K562 (cell line): ENCODE measurements around the gene DLGAP1. TPM values are rescaled to one million over a fixed set of nuclear protein-coding genes. Genes with fewer than 3 reads are reported as not detected.

Experiments
- DNMT1 ChIP-seq: fragments of 450-650 bp; IDR thresholded peaks from 2 replicates; pipeline ENCODE4 v1.6.1; 2016; ENCODE audit warnings: antibody characterized with exemption, mild to moderate bottlenecking
- DPF2 ChIP-seq: fragments of 450-650 bp; IDR thresholded peaks from 2 replicates; pipeline ENCODE4 v1.6.1; 2016
- EHMT2 ChIP-seq: fragments of 450-650 bp; IDR thresholded peaks from 2 replicates; pipeline ENCODE4 v1.6.1; 2018; ENCODE audit warnings: antibody characterized with exemption
- ELF4 ChIP-seq: fragments of 450-650 bp; formaldehyde crosslinking; IDR thresholded peaks from 2 replicates; pipeline ENCODE4 v1.4.0; 2022; ENCODE audit warnings: missing genetic modification characterization
- GATAD2A ChIP-seq: fragments of 450-650 bp; IDR thresholded peaks from 2 replicates; pipeline ENCODE4 v1.6.1; 2017
- HBP1 ChIP-seq: fragments of 450-650 bp; formaldehyde crosslinking; IDR thresholded peaks from 2 replicates; pipeline ENCODE4 v1.4.0; 2022; ENCODE audit warnings: missing genetic modification characterization
- HDGF ChIP-seq: fragments of 450-650 bp; IDR thresholded peaks from 2 replicates; pipeline ENCODE4 v1.6.1; 2016
- KDM1A ChIP-seq, 2 experiments: fragments of 450-650 bp; IDR thresholded peaks; 2 replicates each; pipeline ENCODE4 v1.6.1; 2016; ENCODE audit warnings: mild to moderate bottlenecking in 2 of 2
- LARP7 ChIP-seq: fragments of 450-650 bp; IDR thresholded peaks from 2 replicates; pipeline ENCODE4 v1.6.1; 2016
- MLLT1 ChIP-seq, 2 experiments: fragments of 450-650 bp; IDR thresholded peaks; 2 replicates each; pipeline ENCODE4 v1.6.1; 2016
- MTA2 ChIP-seq: fragments of 450-650 bp; IDR thresholded peaks from 2 replicates; pipeline ENCODE4 v1.6.1; 2016; ENCODE audit warnings: low read depth
- NCOA4 ChIP-seq: fragments of 450-650 bp; IDR thresholded peaks from 2 replicates; pipeline ENCODE4 v1.6.1; 2018; ENCODE audit warnings: mild to moderate bottlenecking; ENCODE audit not compliant: partially characterized antibody
- NFRKB ChIP-seq: fragments of 450-650 bp; IDR thresholded peaks from 2 replicates; pipeline ENCODE4 v1.6.1; 2016; ENCODE audit warnings: low read depth
- NKRF ChIP-seq: fragments of 450-650 bp; IDR thresholded peaks from 2 replicates; pipeline ENCODE4 v1.6.1; 2016; ENCODE audit warnings: borderline replicate concordance
- OTX1 ChIP-seq: fragments of 450-650 bp; formaldehyde crosslinking; IDR thresholded peaks from 2 replicates; pipeline ENCODE4 v1.4.0; 2022; ENCODE audit warnings: mild to moderate bottlenecking
- PHB2 ChIP-seq: fragments of 450-650 bp; IDR thresholded peaks from 2 replicates; pipeline ENCODE4 v1.6.1; 2017; ENCODE audit warnings: low read depth
- SMARCA5 ChIP-seq: fragments of 450-650 bp; IDR thresholded peaks from 2 replicates; pipeline ENCODE4 v1.6.1; 2016
- THRAP3 ChIP-seq: fragments of 450-650 bp; IDR thresholded peaks from 2 replicates; pipeline ENCODE4 v1.6.1; 2016; ENCODE audit warnings: mild to moderate bottlenecking, inconsistent platforms, borderline replicate concordance
- TRIM24 ChIP-seq, 2 experiments: fragments of 450-650 bp; IDR thresholded peaks; 2 replicates each; pipeline ENCODE4 v1.6.1; 2016
- YBX1 ChIP-seq: fragments of 450-650 bp; IDR thresholded peaks from 2 replicates; pipeline ENCODE4 v1.7.1; 2016; ENCODE audit warnings: mild to moderate bottlenecking
- ZBTB2 ChIP-seq: fragments of 450-650 bp; IDR thresholded peaks from 2 replicates; pipeline ENCODE4 v1.6.1; 2016; ENCODE audit warnings: antibody characterized with exemption
- ZEB2 ChIP-seq: fragments of 450-650 bp; IDR thresholded peaks from 2 replicates; pipeline ENCODE4 v1.6.1; 2016
- polyA plus RNA-seq, 8 experiments: library from polyadenylated mRNA; depleted of rRNA in 4 of 8; stranded (reverse) in 5 of 8; unstranded in 3 of 8; fragments of >200 nt; fragmentation: Nextera tagmentation in 2 of 8; fragmentation: Illumina TruSeq in 1 of 8; extraction: Ambion mirVana in 2 of 8; extraction: Trizol in 1 of 8; gene quantifications; 2 replicates each; pipeline versions ENCODE4 v1.2.1 to v1.2.3, GENCODE V29; 2011 to 2014; ENCODE audit warnings: inconsistent platforms in 1 of 8, missing spikeins in 1 of 8
- total RNA-seq, 7 experiments: library from RNA; depleted of rRNA in 6 of 7; stranded (reverse); fragments of >200 nt in 6 of 7; fragmentation: Illumina TruSeq in 2 of 7; extraction: Trizol in 2 of 7; gene quantifications; 2 replicates each; pipeline versions ENCODE4 v1.2.1 to v1.2.3, GENCODE V29; 2011 to 2021; ENCODE audit warnings: low replicate concordance in 1 of 7
- TF ChIP-seq, protein P1 (sequence below): fragments of 450-650 bp; IDR thresholded peaks from 2 replicates; pipeline ENCODE4 v1.7.0; 2016; ENCODE audit warnings: borderline replicate concordance

The DLGAP1 gene
- total and polyA plus RNA-seq, 9 of the 15 experiments (the other 6 are each of a cell fraction or from before 2014, with no cell fraction given): 0.04 to 0.22 (median 0.08) TPM

GRCh38 chr18:3583106-3583872 is 871.8 kb downstream of the DLGAP1 start (continued):
- TF ChIP-seq, protein P1, sequence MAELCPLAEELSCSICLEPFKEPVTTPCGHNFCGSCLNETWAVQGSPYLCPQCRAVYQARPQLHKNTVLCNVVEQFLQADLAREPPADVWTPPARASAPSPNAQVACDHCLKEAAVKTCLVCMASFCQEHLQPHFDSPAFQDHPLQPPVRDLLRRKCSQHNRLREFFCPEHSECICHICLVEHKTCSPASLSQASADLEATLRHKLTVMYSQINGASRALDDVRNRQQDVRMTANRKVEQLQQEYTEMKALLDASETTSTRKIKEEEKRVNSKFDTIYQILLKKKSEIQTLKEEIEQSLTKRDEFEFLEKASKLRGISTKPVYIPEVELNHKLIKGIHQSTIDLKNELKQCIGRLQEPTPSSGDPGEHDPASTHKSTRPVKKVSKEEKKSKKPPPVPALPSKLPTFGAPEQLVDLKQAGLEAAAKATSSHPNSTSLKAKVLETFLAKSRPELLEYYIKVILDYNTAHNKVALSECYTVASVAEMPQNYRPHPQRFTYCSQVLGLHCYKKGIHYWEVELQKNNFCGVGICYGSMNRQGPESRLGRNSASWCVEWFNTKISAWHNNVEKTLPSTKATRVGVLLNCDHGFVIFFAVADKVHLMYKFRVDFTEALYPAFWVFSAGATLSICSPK: peak; percentile 90; the same call in 1 of the 2 replicates
- peak in 1 of 2 experiments; percentile 51; a peak in 1 of 4 replicates for TF ChIP-seq TRIM24 (IDR thresholded peaks at IDR 0.05)
- TF ChIP-seq EHMT2: peak; percentile 63
- TF ChIP-seq HDGF: peak; percentile 26; the same call in 1 of the 2 replicates
- TF ChIP-seq HBP1 (CRISPR knock-in tag): peak; percentile 64; the same call in 1 of the 2 replicates
- TF ChIP-seq KDM1A (IDR thresholded peaks at IDR 0.05): peak in 1 of 2 experiments; percentile 45; a peak in 1 of 4 replicates
- peak; percentile 60; the same call in 1 of the 2 replicates for TF ChIP-seq ZBTB2
- 0 out of 2 replicates have a peak, but pooled peaks have one; percentile 50 for TF ChIP-seq NFRKB
- TF ChIP-seq LARP7: peak; percentile 93
- peak; percentile 83; the same call in 1 of the 2 replicates for TF ChIP-seq SMARCA5
- peak; percentile 28; the same call in 1 of the 2 replicates for TF ChIP-seq MTA2
- 0 out of 2 replicates have a peak, but pooled peaks have one; percentile 38 for TF ChIP-seq PHB2
- peak; percentile 86 for TF ChIP-seq OTX1 (CRISPR knock-in tag)
- TF ChIP-seq YBX1: 0 out of 2 replicates have a peak, but pooled peaks have one; percentile 45
- TF ChIP-seq DNMT1: 0 out of 2 replicates have a peak, but pooled peaks have one; percentile 59
- 0 out of 2 replicates have a peak, but pooled peaks have one; percentile 55 for TF ChIP-seq NKRF
- TF ChIP-seq NCOA4: peak; percentile 80
- TF ChIP-seq MLLT1 (IDR thresholded peaks at IDR 0.05): peak; percentile 54 to 60; a peak in 2 of 4 replicates
- peak; percentile 84 for TF ChIP-seq ELF4 (CRISPR knock-in tag)
- TF ChIP-seq GATAD2A: peak; percentile 84; the same call in 1 of the 2 replicates
- TF ChIP-seq DPF2: peak; percentile 42; the same call in 1 of the 2 replicates
- peak; percentile 47; the same call in 1 of the 2 replicates for TF ChIP-seq ZEB2
- 0 out of 2 replicates have a peak, but pooled peaks have one; percentile 47 for TF ChIP-seq THRAP3
